HG02981 (cell line): ENCODE results near the gene AGO3.
"Not testable (repeated sequence)": the region's sequence is repeated elsewhere in the genome, so short reads cannot be mapped to it uniquely, and the experiment has no call there.

ENCODE experiments used
- ATAC-seq: cut with Tn5 transposase; IDR thresholded peaks from one replicate; pipeline ENCODE4 v1.9.1; 2021; ENCODE audit warnings: mild to moderate bottlenecking, moderate library complexity; ENCODE audit not compliant: unreplicated experiment

The AGO3 gene

GRCh38 chr1:35930593-35931445, at the start of gene AGO3:
AGO3 (plus strand) TSS chr1:35931105; CDS start chr1:35931427, 322 bp downstream.
- ATAC-seq, result peak; percentile 84

- ATAC-seq, result no peak
Measured at GRCh38 chr1:35881850-35882273, 49.0 kb upstream of the AGO3 start.

DNA sequence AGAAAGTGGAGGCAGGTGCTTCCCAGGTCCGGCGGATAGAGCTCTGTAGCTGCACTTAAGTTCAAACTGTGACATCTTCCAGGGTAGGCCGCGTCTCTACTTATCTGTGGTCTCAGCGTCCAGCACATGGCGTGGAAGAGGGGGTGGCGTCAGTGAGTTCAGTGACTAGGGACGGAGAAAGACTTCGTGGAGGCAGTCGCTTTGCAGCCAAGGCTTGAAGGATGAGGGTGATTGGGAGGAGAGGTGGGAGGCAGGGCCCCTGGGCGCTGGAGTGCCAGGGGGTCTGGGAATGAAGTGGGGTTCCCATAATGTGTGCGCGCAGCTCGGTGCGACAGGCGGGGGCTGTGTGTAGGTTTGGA, 48.3 kb upstream of the AGO3 start:
- ATAC-seq, result no peak

- ATAC-seq, result peak; percentile 86
Measured at GRCh38 chr1:35882945-35883634, 47.8 kb upstream of the AGO3 start, which contains the start of gene AGO1. AGO1 (plus strand) TSS chr1:35883209; CDS start chr1:35883422, 213 bp downstream.

DNA sequence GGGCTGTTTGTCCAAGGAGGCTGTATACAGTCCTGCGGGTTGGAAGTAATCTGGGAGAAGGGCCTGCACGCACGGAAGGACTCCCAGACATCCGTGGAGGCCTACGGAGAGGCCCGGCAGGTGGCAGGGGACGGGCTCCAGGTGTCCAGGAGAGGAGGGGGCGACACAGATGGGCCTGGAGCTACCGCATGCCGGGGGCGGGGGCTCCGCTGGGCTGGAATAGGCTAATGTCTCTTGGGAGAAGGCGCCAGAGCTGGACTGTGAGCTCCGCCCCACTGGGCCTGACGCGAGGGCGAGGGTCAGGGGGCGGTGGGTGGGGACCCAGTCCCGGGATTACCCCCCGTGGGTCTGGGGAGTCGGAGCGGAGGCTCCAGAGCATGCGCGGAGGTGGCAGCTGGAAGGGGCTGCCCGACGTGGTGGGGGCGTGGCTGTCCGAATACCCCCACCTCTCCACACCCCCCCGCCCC, 47.2 kb upstream of the AGO3 start:
- peak; percentile 17 for ATAC-seq

- no peak for ATAC-seq
Measured at GRCh38 chr1:35884934-35885333, 46.0 kb upstream of the AGO3 start.

- no peak for ATAC-seq
Measured at GRCh38 chr1:35885961-35886558, 44.8 kb upstream of the AGO3 start.

DNA sequence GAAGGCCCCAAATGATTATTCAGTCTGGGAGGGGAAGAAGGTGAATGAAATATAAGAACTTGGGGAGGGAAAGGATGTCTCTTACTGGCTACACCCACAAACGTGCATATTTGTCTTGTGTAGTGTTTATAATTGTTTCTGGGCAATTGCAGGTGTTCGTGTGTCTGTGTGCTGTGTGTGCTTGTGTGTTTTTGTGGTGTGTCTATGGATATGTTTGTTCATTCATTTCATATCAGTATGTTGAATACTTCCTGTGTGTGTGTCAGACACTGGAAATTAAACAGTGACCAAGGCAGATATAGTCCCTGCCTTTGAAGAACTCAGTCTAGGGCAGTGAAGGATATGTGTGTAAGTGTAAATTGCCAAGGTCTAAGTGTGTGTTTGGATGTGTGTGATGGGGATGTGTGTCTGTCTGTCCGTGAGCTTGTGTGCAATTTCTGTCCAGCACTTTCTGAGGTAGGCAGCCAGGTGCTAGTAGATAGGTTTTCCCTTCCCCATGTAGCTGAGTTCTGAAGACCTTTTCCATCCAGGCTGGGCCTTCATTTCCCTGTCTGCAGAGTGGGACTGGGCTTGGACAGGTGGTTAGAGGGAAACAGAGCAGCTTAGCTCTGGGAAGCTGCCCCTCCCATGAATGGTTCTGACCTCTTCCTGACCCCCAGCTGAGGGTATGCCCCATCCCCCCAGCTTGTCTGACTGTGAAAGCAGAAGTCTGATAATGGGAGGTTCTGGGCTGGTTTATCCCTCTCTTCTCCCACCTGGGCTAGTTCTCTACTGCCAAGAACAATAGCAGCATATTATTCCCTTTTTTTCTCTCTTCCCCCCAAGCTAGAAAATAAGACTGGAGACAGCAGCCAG, 44.1 kb upstream of the AGO3 start:
- no peak for ATAC-seq

- ATAC-seq, result no peak
Measured at GRCh38 chr1:35887508-35887907, 43.4 kb upstream of the AGO3 start.

- no peak for ATAC-seq
Measured at GRCh38 chr1:35888255-35888654, 42.6 kb upstream of the AGO3 start.

GRCh38 chr1:35888981-35889380, 41.9 kb upstream of the AGO3 start:
- not testable (repeated sequence) for ATAC-seq

GRCh38 chr1:35893051-35893879, 37.6 kb upstream of the AGO3 start:
- ATAC-seq, result no peak

DNA sequence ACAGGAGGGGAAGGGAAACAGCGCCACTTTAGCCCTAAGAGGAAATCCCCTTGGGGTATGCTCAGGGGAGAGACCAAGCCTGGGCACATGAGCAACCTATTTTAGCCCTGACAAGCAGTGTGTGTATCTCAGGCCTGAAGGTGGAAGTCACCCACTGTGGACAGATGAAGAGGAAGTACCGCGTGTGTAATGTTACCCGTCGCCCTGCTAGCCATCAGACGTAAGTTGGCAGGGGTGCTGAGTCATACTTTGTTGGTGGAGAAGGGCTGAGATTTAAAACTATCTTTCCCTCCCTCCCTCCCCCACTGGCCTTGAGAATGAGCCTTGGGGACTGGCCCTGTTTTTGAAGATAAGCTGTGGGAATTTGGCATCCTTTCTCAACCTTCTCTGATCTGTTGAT, 36.7 kb upstream of the AGO3 start:
- ATAC-seq, result no peak

GRCh38 chr1:35894656-35895055, 36.2 kb upstream of the AGO3 start:
- no peak for ATAC-seq

DNA sequence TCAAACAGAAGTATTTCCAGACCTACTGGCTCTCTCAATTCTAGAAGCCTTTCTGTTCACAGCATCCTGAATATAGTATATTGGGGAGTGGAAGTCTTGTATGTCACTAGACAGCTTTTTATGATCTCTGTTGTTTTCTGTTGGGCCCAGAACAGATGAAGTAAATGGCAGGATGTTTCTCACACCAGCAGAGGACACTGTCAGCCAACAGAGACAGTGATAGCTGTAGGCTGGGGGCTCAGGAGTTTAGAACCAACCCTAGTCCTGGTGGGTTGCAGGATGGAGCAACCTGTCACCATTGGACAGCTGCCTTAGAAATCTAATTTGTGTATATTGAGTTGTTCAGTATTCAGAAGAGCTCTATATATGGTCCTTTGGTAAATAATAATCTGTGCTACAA, 31.0 kb upstream of the AGO3 start:
- ATAC-seq, result no peak

GRCh38 chr1:35901235-35901634, 29.7 kb upstream of the AGO3 start:
- no peak for ATAC-seq

GRCh38 chr1:35902671-35903070, 28.2 kb upstream of the AGO3 start:
- ATAC-seq, result no peak

- no peak for ATAC-seq
Measured at GRCh38 chr1:35914717-35915116, 16.2 kb upstream of the AGO3 start.

GRCh38 chr1:35915693-35916092, 15.2 kb upstream of the AGO3 start:
- no peak for ATAC-seq

DNA sequence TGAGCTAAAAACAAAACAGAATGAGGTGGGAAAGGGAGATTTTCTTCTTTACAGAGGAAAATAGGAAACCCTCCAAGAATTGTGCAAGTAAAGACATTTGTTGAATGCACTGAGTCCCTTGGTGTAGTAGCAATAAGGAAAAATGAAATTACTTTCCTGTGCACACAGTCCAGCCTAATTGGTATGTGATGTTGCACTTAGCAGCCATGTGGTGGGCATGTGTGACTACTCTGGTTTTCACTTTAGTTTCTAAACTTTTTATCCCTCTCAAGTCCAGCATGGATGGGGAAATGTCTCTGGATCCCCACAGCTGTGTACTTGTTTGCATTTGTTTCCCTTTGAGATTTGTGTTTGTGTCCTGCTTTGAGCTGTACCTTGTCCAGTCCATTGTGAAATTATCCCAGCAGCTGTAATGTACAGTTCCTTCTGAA, 7.1 kb upstream of the AGO3 start:
- ATAC-seq, result no peak
